OCI-LY3 (cell line): Measurements from ENCODE around the gene CDH6.

ENCODE experiments used
- H2AFZ ChIP-seq: fragments of 200-600, 300-600 bp; shearing (Covaris generic); 2 replicates; pipeline ENCODE4 v1.6.0; 2014; ENCODE audit warnings: antibody characterized with exemption, low read depth, low read length
- H3K27ac ChIP-seq: fragments of 200-600, 300-600 bp; sonication (generic); 2 replicates; pipeline ENCODE4 v1.5.1; 2014; ENCODE audit warnings: mild to moderate bottlenecking, low read length, moderate library complexity, mixed read lengths
- H3K27me3 ChIP-seq: fragments of 200-600, 300-600 bp; sonication (generic); 2 replicates; pipeline ENCODE4 v1.6.1; 2014; ENCODE audit warnings: low read depth, low read length, mixed read lengths
- H3K36me3 ChIP-seq: fragments of 200-600, 300-600 bp; sonication (generic); replicated peaks from 2 replicates; pipeline ENCODE3; 2014; ENCODE audit warnings: low read depth, low read length, mixed read lengths
- H3K4me1 ChIP-seq: fragments of 300-600, 200-600 bp; sonication (generic); 2 replicates; pipeline ENCODE4 v1.6.1; 2014; ENCODE audit warnings: low read length, mixed read lengths
- H3K4me2 ChIP-seq: fragments of 200-600, 300-600 bp; sonication (generic); 2 replicates; pipeline ENCODE4 v1.6.1; 2014; ENCODE audit warnings: low read length, mixed read lengths
- H3K4me3 ChIP-seq: fragments of 300-600, 200-600 bp; sonication (generic); 2 replicates; pipeline ENCODE4 v1.5.1; 2014; ENCODE audit warnings: antibody characterized with exemption, mild to moderate bottlenecking, low read length, moderate library complexity
- H3K79me2 ChIP-seq: fragments of 300-600, 200-600 bp; shearing (Covaris generic); 2 replicates; pipeline ENCODE4 v1.6.1; 2014; ENCODE audit warnings: mild to moderate bottlenecking, low read length, mixed read lengths
- H3K9ac ChIP-seq: fragments of 300-600, 200-600 bp; shearing (Covaris generic); 2 replicates; pipeline ENCODE4 v1.6.0; 2014; ENCODE audit warnings: mild to moderate bottlenecking, low read length, moderate library complexity
- H3K9me3 ChIP-seq: fragments of 200-600, 300-600 bp; shearing (Covaris generic); 2 replicates; pipeline ENCODE4 v1.6.1; 2014; ENCODE audit warnings: low read length, mixed read lengths; ENCODE audit not compliant: insufficient read depth
- H4K20me1 ChIP-seq: fragments of 200-600, 300-600 bp; sonication (generic); 2 replicates; pipeline ENCODE4 v1.6.1; 2016; ENCODE audit warnings: low read length, mixed read lengths; ENCODE audit not compliant: insufficient read depth
- CTCF ChIP-seq: fragments of 200-600, 300-600 bp; sonication (generic); IDR thresholded peaks from 2 replicates; pipeline ENCODE4 v1.5.1; 2014; ENCODE audit warnings: antibody characterized with exemption, low read length, low read depth
- EZH2phosphoT487 ChIP-seq: fragments of 200-600 bp; shearing (Covaris generic); IDR thresholded peaks from 2 replicates; pipeline ENCODE4 v1.6.1; 2018; ENCODE audit warnings: antibody characterized with exemption, mixed run types, low read depth

The CDH6 gene

DNA sequence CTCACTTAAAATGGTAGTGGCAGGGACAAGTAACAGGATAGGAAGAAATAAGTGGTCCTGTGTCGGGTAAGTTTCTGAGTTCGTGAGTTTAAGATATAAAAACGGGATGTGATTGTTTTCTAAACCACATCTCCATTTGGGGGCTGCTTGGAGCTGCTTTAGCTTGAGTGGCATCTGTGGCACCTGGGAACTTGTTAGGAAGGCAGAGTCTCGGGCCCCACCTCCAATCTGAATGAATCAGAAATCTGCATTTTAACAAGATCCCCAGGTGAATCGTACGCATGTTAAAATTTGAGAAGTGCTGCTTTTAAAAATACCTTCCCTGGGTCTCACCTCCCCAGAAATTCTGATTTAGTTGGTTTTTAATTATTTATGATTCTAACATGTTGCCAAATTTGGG is 78.1 kb downstream of the CDH6 start:
- H3K4me2 ChIP-seq, result no peak overlapping the region
- H3K9me3 ChIP-seq, result no peaks in the 10 kb centered on the region
- no peak overlapping the region for H3K4me3 ChIP-seq
- H3K79me2 ChIP-seq, result no peaks in the 10 kb centered on the region
- H2AFZ ChIP-seq, result no peak overlapping the region
- H3K4me1 ChIP-seq, result peaks cover 21% of the 10 kb centered on the region
- TF ChIP-seq CTCF, result no peak
- no peak for TF ChIP-seq EZH2phosphoT487
- no peak overlapping the region for H3K27ac ChIP-seq
- no peaks in the 10 kb centered on the region for H3K36me3 ChIP-seq
- H4K20me1 ChIP-seq, result no peaks in the 10 kb centered on the region
- H3K9ac ChIP-seq, result no peak overlapping the region
- peaks cover 34% of the 10 kb centered on the region for H3K27me3 ChIP-seq

GRCh38 chr5:31273161-31273560 is 79.7 kb downstream of the CDH6 start:
- no peaks in the 10 kb centered on the region for H3K36me3 ChIP-seq
- no peaks in the 10 kb centered on the region for H3K9me3 ChIP-seq
- H3K79me2 ChIP-seq, result no peaks in the 10 kb centered on the region
- no peak overlapping the region for H2AFZ ChIP-seq
- TF ChIP-seq EZH2phosphoT487, result no peak
- TF ChIP-seq CTCF, result no peak
- no peak overlapping the region for H3K9ac ChIP-seq
- peaks cover 32% of the 10 kb centered on the region for H3K27me3 ChIP-seq
- H3K27ac ChIP-seq, result no peak overlapping the region
- no peak overlapping the region for H3K4me2 ChIP-seq
- peaks cover 21% of the 10 kb centered on the region for H3K4me1 ChIP-seq
- no peak overlapping the region for H3K4me3 ChIP-seq
- H4K20me1 ChIP-seq, result no peaks in the 10 kb centered on the region

DNA sequence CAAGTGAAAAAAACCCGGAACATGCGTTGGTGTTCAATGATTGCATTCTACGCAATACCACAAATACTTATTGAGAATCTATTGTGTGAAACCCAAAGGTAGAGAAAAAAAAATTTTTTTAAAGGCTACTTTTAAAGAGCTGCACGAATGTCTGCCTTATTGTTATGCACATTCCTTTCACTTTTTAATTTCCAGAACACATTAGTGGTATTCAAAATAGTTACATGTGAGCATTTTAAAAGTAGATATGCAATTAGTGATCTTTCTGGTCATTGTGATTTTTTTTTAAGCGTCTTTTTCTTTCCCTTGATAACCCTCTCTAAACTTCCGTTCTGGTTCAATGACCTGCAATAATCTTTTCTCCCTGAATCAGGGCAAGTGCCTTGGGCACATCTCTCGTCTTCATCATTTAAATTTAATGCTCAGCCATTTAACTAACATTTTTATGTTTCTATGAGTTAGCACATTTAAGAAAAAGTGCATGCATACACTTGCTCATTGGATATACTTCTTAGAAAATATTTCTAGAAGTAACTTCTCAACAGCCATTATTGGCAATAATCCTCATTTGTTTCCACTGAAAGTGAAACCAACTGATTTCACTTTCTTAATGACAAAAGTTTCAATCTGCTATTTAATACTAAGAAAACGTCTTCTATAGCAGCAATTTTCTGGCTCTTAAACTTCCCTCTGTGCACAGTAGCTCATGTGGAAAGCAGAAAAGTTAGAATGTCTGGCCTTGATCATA is 80.3 kb downstream of the CDH6 start:
- Histone ChIP-seq H3K4me3 (peak overlapping the region; percentile 54; the same call in 1 of the 2 replicates), H3K9me3 (no peaks in the 10 kb centered on the region), H3K79me2 (no peaks in the 10 kb centered on the region), H3K4me1 (peaks cover 17% of the 10 kb centered on the region), H3K9ac (no peak overlapping the region), H4K20me1 (no peaks in the 10 kb centered on the region), H2AFZ (no peak overlapping the region), H3K27me3 (peaks cover 30% of the 10 kb centered on the region), H3K27ac (no peak overlapping the region), H3K36me3 (no peaks in the 10 kb centered on the region), H3K4me2 (peak overlapping the region; percentile 54)
- TF ChIP-seq EZH2phosphoT487, result no peak
- TF ChIP-seq CTCF, result no peak

DNA sequence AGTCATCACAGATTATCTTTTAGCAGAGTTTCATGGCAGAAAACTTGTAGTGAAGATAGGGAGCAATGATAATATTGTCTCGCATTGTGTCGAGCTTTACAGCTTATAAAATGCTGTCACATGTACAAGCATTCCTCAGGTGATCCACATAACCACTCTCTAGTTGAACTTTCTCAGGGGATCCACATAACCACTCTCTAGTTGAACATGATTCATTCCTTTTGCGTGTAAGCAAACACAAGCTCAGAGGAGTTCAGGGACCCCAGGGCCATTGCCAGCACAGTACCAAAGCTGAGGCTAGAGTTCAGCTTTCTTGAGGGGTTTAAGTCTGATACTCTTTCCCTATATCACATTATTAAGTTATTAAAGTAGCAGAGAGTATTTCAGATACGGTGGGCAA is 86.7 kb downstream of the CDH6 start:
- H4K20me1 ChIP-seq, result no peaks in the 10 kb centered on the region
- H3K79me2 ChIP-seq, result no peaks in the 10 kb centered on the region
- TF ChIP-seq EZH2phosphoT487, result no peak
- no peaks in the 10 kb centered on the region for H3K9me3 ChIP-seq
- no peak overlapping the region for H3K27ac ChIP-seq
- no peaks in the 10 kb centered on the region for H3K27me3 ChIP-seq
- H3K4me3 ChIP-seq, result no peak overlapping the region
- no peak overlapping the region for H2AFZ ChIP-seq
- H3K36me3 ChIP-seq, result no peaks in the 10 kb centered on the region
- H3K9ac ChIP-seq, result no peak overlapping the region
- no peaks in the 10 kb centered on the region for H3K4me1 ChIP-seq
- H3K4me2 ChIP-seq, result no peak overlapping the region
